Cardiac muscle cell (in vitro differentiated cells and primary cell): Measurements from ENCODE around the gene MFAP3L. TPM values are rescaled to one million over a fixed set of nuclear protein-coding genes. Genes with fewer than 3 reads are reported as not detected.
"Not testable (repeated sequence)": the region's sequence is repeated elsewhere in the genome, so short reads cannot be mapped to it uniquely, and the experiment has no call there.

ENCODE experiments used
- DNase-seq, 2 donors: peaks; one replicate each; pipeline versions ENCODE4 v3.0.0 to v3.0.0-alpha.2; 2010 to 2017; ENCODE audit warnings: low read depth in 1 of 2, low spot score in 1 of 2
- H3K27ac ChIP-seq: fragments of 200-600 bp; sonication (generic); 2 replicates; pipeline ENCODE4 v1.5.1; 2016
- H3K27me3 ChIP-seq: fragments of 200-600 bp; sonication (generic); 2 replicates; pipeline ENCODE4 v1.6.0; 2016; ENCODE audit warnings: control low read depth
- H3K36me3 ChIP-seq: fragments of 200-600 bp; sonication (generic); 2 replicates; pipeline ENCODE4 v1.5.1; 2016; ENCODE audit warnings: control low read depth
- H3K4me1 ChIP-seq: fragments of 200-600 bp; sonication (generic); 2 replicates; pipeline ENCODE4 v1.8.1; 2017; ENCODE audit warnings: low read depth, mild to moderate bottlenecking, mixed run types
- H3K4me3 ChIP-seq: fragments of 200-600 bp; sonication (generic); 2 replicates; pipeline ENCODE4 v1.5.1; 2016; ENCODE audit warnings: mild to moderate bottlenecking
- H3K9me3 ChIP-seq: fragments of 200-600 bp; sonication (generic); 2 replicates; pipeline ENCODE4 v1.5.1; 2017; ENCODE audit warnings: low read depth, mild to moderate bottlenecking, control low read depth
- CTCF ChIP-seq: IDR thresholded peaks from 2 replicates; pipeline ENCODE4 v1.5.1; 2012; ENCODE audit warnings: low read depth, mild to moderate bottlenecking, low read length
- polyA plus RNA-seq: library from polyadenylated mRNA; unstranded; fragments of >200 nt; fragmentation: Nextera tagmentation; extraction: Ambion mirVana; gene quantifications from 2 replicates; pipeline ENCODE4 v1.2.1, GENCODE V29; 2016
- total RNA-seq: library from RNA; depleted of rRNA; stranded (reverse); fragments of >200 nt; gene quantifications from 2 replicates; pipeline ENCODE4 v1.2.3, GENCODE V29; 2016

Gene MFAP3L
- total and polyA plus RNA-seq, 2 experiments from 2014 or later: 2.3 to 2.8 TPM

- Histone ChIP-seq H3K36me3 (peaks cover 15% of the 10 kb centered on the region), H3K4me1 (no peaks in the 10 kb centered on the region), H3K9me3 (no peaks in the 10 kb centered on the region), H3K27me3 (no peaks in the 10 kb centered on the region), H3K4me3 (no peak overlapping the region), H3K27ac (no peak overlapping the region)
- TF ChIP-seq CTCF: no peak
- DNase-seq: peak; percentile 7 to 42
Measured at GRCh38 chr4:170057866-170058265, 31.7 kb upstream of the MFAP3L start.

- DNase-seq: no peak
- H3K9me3 ChIP-seq: no peaks in the 10 kb centered on the region
- H3K4me1 ChIP-seq: no peaks in the 10 kb centered on the region
- no peaks in the 10 kb centered on the region for H3K27me3 ChIP-seq
- no peaks in the 10 kb centered on the region for H3K36me3 ChIP-seq
- no peak for TF ChIP-seq CTCF
- no peak overlapping the region for H3K27ac ChIP-seq
- no peak overlapping the region for H3K4me3 ChIP-seq
Measured at GRCh38 chr4:170052919-170053318, 26.7 kb upstream of the MFAP3L start.

- H3K27me3 ChIP-seq: no peaks in the 10 kb centered on the region
- no peak overlapping the region for H3K27ac ChIP-seq
- H3K4me3 ChIP-seq: no peak overlapping the region
- TF ChIP-seq CTCF: no peak
- no peak for DNase-seq
- H3K4me1 ChIP-seq: no peaks in the 10 kb centered on the region
- H3K9me3 ChIP-seq: no peaks in the 10 kb centered on the region
- H3K36me3 ChIP-seq: no peaks in the 10 kb centered on the region
Measured at GRCh38 chr4:170051402-170051801, 25.2 kb upstream of the MFAP3L start.

GRCh38 chr4:170049766-170050165 is 23.6 kb upstream of the MFAP3L start:
- no peak for TF ChIP-seq CTCF
- Histone ChIP-seq H3K4me3 (no peak overlapping the region), H3K27me3 (no peaks in the 10 kb centered on the region), H3K36me3 (no peaks in the 10 kb centered on the region), H3K9me3 (no peaks in the 10 kb centered on the region), H3K4me1 (no peaks in the 10 kb centered on the region), H3K27ac (no peak overlapping the region)
- no peak for DNase-seq

GRCh38 chr4:170047771-170048354 is 21.7 kb upstream of the MFAP3L start:
- no peaks in the 10 kb centered on the region for H3K9me3 ChIP-seq
- no peak overlapping the region for H3K4me3 ChIP-seq
- peak; percentile 77 to 79 for DNase-seq
- no peaks in the 10 kb centered on the region for H3K36me3 ChIP-seq
- H3K27ac ChIP-seq: no peak overlapping the region
- no peaks in the 10 kb centered on the region for H3K4me1 ChIP-seq
- H3K27me3 ChIP-seq: no peaks in the 10 kb centered on the region
- peak; percentile 75 for TF ChIP-seq CTCF

- DNase-seq, H3K27me3 ChIP-seq, H3K9me3 ChIP-seq, H3K4me1 ChIP-seq, H3K4me3 ChIP-seq, H3K36me3 ChIP-seq, H3K27ac ChIP-seq: not testable (repeated sequence)
Measured at GRCh38 chr4:170046156-170046555, 20.0 kb upstream of the MFAP3L start.
